GM12874 (cell line): Measurements from ENCODE around the gene AP3B1.
A peak's percentile ranks its signal among the peaks of the same experiment; 100 is the strongest.

Experiments used
- CTCF ChIP-seq: IDR thresholded peaks from 2 replicates; pipeline ENCODE4 v1.5.1; 2011; ENCODE audit warnings: low read depth, mild to moderate bottlenecking, control low read depth, low read length, moderate library complexity; ENCODE audit not compliant: insufficient read depth

Gene AP3B1

DNA sequence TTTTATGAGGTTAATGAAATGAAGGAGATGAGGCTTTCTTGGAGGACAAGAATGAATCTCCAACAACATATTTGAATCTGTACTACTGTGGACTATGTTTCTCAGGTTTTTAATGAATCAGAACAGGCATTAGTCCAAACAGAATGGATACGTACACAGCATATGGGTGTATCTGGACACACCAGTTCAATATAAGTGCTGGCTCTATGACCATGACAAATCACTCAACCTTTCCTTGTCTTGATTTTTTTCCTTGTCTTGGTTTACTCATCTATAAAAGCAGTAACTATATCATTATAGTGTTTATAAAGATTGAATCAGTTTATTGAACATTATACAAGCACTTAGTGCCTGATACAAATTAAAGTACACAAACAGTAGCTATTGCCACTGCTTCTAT, 104.1 kb downstream of the AP3B1 start:
- TF ChIP-seq CTCF = no peak

DNA sequence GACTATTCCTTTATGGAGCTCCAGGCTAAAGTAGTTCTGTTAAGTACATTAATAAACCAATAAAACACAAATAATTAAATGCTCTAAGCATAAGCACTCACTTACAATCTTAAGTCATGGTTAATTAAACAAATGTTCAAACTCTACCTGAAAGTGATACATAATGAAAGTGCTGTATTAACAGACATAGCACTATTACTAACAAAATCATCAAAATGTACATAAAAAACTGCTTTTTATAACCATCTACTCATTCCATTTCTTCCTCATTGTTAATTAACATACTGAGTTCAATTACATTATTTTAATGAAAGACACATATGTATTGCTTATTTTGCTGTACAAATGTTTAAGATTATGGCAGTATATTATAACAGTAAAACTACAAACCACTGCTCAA, 107.3 kb downstream of the AP3B1 start:
- no peak for TF ChIP-seq CTCF

GRCh38 chr5:78182838-78183237, 111.7 kb downstream of the AP3B1 start:
- TF ChIP-seq CTCF = no peak

- TF ChIP-seq CTCF = no peak
These were observed 116.1 kb downstream of the AP3B1 start for GRCh38 chr5:78178356-78178755.

DNA sequence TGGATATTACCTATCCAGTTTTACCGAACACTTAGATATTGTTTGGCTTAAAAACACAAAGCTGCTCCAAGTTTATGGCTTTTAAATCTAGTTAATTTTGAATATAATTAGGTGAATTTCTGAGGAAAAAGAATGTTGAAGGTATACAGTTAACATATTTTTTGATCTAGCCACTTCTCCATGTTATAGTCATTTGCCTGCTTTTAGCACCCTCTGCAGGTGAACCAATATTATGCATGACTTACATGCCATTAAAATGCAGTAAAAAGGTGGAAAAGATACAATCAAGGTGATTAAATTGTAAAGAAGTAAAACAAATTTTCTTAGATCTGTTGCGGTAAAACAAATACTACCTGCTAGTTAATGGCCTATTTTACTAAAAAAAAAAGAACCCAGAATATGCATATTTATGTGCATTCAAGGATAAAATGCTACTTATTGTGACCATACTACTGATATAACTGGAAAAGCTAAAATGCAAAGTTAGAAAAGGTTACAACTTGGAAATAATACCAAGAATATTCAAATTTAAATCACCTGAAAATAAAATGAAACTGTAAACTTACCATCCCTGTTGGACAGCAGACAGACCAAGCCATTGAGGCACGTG, 132.1 kb downstream of the AP3B1 start:
- peak; percentile 32; the same call in 1 of the 2 replicates for TF ChIP-seq CTCF

DNA sequence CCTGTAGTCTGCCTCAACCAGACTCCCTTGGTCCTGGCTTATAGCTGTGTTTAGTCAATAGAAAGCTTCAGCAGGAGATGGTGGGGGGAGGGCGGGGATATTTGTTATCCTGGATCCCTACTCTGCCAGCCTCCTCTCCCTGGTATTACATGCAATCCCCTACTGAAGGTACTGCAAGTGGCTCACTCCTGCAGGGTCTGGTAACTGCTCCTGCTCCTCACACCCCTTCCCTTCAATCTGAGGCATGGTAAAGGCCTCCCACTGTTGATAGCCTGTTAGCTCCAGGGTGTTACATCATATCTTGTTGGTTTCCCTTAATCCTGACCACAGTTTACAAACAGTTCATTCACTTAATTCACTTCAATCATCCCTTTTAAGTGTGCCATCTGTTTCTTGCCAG, 137.5 kb downstream of the AP3B1 start:
- no peak for TF ChIP-seq CTCF

GRCh38 chr5:78151594-78152271, 142.8 kb downstream of the AP3B1 start:
- no peak for TF ChIP-seq CTCF
